ENCODE data around the gene NCK1.

DNA sequence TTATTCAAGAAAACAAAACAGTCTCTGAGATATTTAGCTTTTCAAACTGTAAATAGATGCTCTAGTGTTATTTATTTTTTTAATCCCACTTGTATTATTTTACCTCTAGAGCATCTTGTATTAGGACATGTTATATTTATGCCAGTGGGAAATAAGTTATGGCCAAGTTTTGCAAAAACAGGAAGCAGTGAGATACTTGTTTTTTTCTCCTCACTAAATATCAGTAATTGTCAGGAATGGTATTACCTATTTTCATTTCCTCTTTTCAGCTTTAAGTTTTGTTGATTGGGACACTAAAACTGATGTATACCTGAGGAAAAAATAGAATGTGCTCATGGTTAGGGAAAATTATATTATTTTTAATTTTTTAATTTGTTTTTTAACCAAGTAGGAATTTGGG, 87.1 kb downstream of the NCK1 start:
- TF ChIP-seq EZH2phosphoT487 (IDR thresholded peaks at IDR 0.05; ENCODE audit: borderline replicate concordance, low read depth, low read length) (no peak), CTCF (conservative IDR thresholded peaks at IDR 0.05; ENCODE audit: low read length) (no peak)

All from OCI-LY7 (cell line).